Lower leg skin (tissue), 3 donors: ENCODE measurements around the gene FRAS1.

ENCODE experiments used
- CTCF ChIP-seq, 3 donors: fragments of 450-650 bp; IDR thresholded peaks; one replicate each; pipeline ENCODE4 v1.5.1; 2016; ENCODE audit warnings: antibody characterized with exemption in 3 of 3, mild to moderate bottlenecking in 3 of 3, moderate library complexity in 2 of 3
- POLR2A ChIP-seq, 2 donors: fragments of 450-650 bp; IDR thresholded peaks; one replicate each; pipeline ENCODE4 v1.6.1; 2016 to 2017; ENCODE audit warnings: antibody characterized with exemption in 2 of 2, mild to moderate bottlenecking in 1 of 2, moderate library complexity in 1 of 2

GRCh38 chr4:78059938-78060337, 2.8 kb downstream of the FRAS1 start:
- TF ChIP-seq CTCF (IDR thresholded peaks at IDR 0.05) (no peak), POLR2A (IDR thresholded peaks at IDR 0.05) (no peak)
